ENCODE measurements around the gene CUL3. TPM values are rescaled to one million over a fixed set of nuclear protein-coding genes. Genes with fewer than 3 reads are reported as not detected.

Gene CUL3
- total RNA-seq, 1 experiment from 2014 or later, result 86.2 TPM

GRCh38 chr2:224453892-224454291 is 131.3 kb downstream of the CUL3 start:
- POLR2A ChIA-PET, result no interaction called here
- no peak for ATAC-seq
- H3K27me3 Mint-ChIP-seq (ENCODE audit: low read depth), result no peaks in the 10 kb centered on the region
- H3K36me3 Mint-ChIP-seq, result peaks cover 17% of the 10 kb centered on the region
- DNase-seq (ENCODE audit: low spot score), result no peak
- peaks cover 27% of the 10 kb centered on the region for H3K9me3 Mint-ChIP-seq
- no peak overlapping the region for H3K4me3 Mint-ChIP-seq
- CTCF ChIA-PET, result no interaction called here
- H3K27ac Mint-ChIP-seq, result no peak overlapping the region
- H3K4me1 Mint-ChIP-seq, result peaks cover 12% of the 10 kb centered on the region
- no peak for TF ChIP-seq EMX1 (CRISPR knock-in tag; IDR thresholded peaks at IDR 0.05)
- no peak for TF ChIP-seq PRRX2 (CRISPR knock-in tag; IDR thresholded peaks at IDR 0.05)
- TF ChIP-seq USF2 (CRISPR knock-in tag; IDR thresholded peaks at IDR 0.05), result no peak
- no peak for TF ChIP-seq ZNF532 (CRISPR knock-in tag; IDR thresholded peaks at IDR 0.05; ENCODE audit: borderline replicate concordance)
- TF ChIP-seq ESRRA (CRISPR knock-in tag; IDR thresholded peaks at IDR 0.05; ENCODE audit: borderline replicate concordance), result no peak
- no peak for TF ChIP-seq ETV6 (CRISPR knock-in tag; IDR thresholded peaks at IDR 0.05)
- TF ChIP-seq ARID4B (CRISPR knock-in tag; IDR thresholded peaks at IDR 0.05; ENCODE audit: borderline replicate concordance), result no peak
- TF ChIP-seq PREB (CRISPR knock-in tag; IDR thresholded peaks at IDR 0.05; ENCODE audit: borderline replicate concordance), result no peak
- no peak for TF ChIP-seq FOXJ3 (CRISPR knock-in tag; IDR thresholded peaks at IDR 0.05; ENCODE audit: borderline replicate concordance)
- no peak for TF ChIP-seq IRF2 (CRISPR knock-in tag; IDR thresholded peaks at IDR 0.05; ENCODE audit: borderline replicate concordance, low read depth)
- TF ChIP-seq ZSCAN18 (CRISPR knock-in tag; IDR thresholded peaks at IDR 0.05), result no peak
- TF ChIP-seq ZNF138 (CRISPR knock-in tag; conservative IDR thresholded peaks at IDR 0.05), result no peak

All from WTC11 (cell line).